ENCODE measurements around the gene COLQ. TPM values are rescaled to one million over a fixed set of nuclear protein-coding genes. Genes with fewer than 3 reads are reported as not detected.
"Not testable (repeated sequence)": the region's sequence is repeated elsewhere in the genome, so short reads cannot be mapped to it uniquely, and the experiment has no call there.

COLQ gene
- total and polyA plus RNA-seq, 10 donors, result 1.9 to 29.8 (median 6.7) TPM

DNA sequence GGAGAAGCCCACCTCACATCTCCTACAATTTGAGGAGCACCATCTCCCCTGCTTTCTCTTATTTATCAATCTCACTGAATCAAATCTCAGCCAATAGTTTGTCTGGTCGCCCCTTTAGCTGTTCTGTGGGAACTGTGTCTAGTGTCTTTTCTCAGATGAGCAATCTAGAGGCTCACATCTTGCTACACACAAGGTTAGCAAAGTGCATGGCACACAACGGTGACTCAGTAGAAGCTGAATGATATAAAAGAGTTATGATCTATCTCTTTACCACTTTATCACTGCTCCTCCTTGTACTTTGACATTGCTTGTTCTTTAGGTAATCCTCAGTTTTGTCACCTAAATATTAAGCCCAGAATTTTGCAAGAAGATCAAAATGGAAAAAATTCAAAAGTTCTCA, 16.8 kb upstream of the COLQ start:
- intact Hi-C loops (cut with DNase I; ENCODE audit: low total_unique reads), result no loop called here

DNA sequence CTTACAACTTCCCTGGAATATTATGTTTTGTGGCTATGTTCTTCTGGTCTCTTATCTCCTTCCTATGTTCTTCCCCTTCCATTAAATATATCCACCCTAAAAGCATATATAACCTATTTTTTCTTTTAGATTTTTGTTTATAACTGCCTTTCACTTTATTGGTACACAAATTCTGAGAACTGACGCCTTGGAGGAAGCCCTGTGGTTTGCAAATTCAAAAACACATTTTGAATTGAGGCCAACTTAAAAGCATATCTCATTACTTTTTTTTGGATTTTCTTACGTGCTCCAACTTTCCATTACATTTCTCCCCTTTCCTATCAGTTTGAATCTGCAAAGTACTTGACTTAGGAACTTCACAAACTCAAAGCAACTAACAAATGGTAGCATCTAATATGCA, 15.3 kb upstream of the COLQ start:
- WGBS, 5 donors, result 17 to 31% (median 27%) methylated on average over 2 of the region's 2 CpGs
- intact Hi-C loops (cut with DNase I; ENCODE audit: low total_unique reads), result no loop called here
- H3K4me3 ChIP-seq, result no peak overlapping the region
- no peaks in the 10 kb centered on the region for H3K9me3 ChIP-seq
- no peak for TF ChIP-seq POLR2AphosphoS5 (IDR thresholded peaks at IDR 0.05)
- TF ChIP-seq CTCF (IDR thresholded peaks at IDR 0.05 in 8 of 11, conservative IDR thresholded peaks at IDR 0.05 in 3 of 11), result no peak
- TF ChIP-seq POLR2A (IDR thresholded peaks at IDR 0.05), result no peak
- H3K27ac ChIP-seq, result peak overlapping the region in 6 of 8 donors; percentile 8 to 72 (median 58)
- no peaks in the 10 kb centered on the region for H3K36me3 ChIP-seq
- H3K4me1 ChIP-seq, result peaks cover 0 to 26% (median 9%) of the 10 kb centered on the region in 6 donors
- no peaks in the 10 kb centered on the region for H3K27me3 ChIP-seq (replicated peaks in 1 of 7)
- DNase-seq, result no peak

More for the DNA sequence above, 16.8 kb upstream of the COLQ start:
- H3K27me3 ChIP-seq (replicated peaks in 1 of 7), result no peaks in the 10 kb centered on the region
- H3K4me1 ChIP-seq, result peaks cover 0 to 26% (median 9%) of the 10 kb centered on the region in 6 donors
- TF ChIP-seq POLR2AphosphoS5 (IDR thresholded peaks at IDR 0.05), result no peak
- no peak for TF ChIP-seq POLR2A (IDR thresholded peaks at IDR 0.05)
- no peak for TF ChIP-seq CTCF (IDR thresholded peaks at IDR 0.05 in 8 of 11, conservative IDR thresholded peaks at IDR 0.05 in 3 of 11)
- H3K9me3 ChIP-seq, result no peaks in the 10 kb centered on the region
- DNase-seq, result no peak
- no peak overlapping the region for H3K4me3 ChIP-seq
- H3K27ac ChIP-seq, result peak overlapping the region in 1 of 8 donors; percentile 72
- 86 to 96% (median 90%) methylated on average over 2 of the region's 2 CpGs for WGBS, 5 donors
- H3K36me3 ChIP-seq, result no peaks in the 10 kb centered on the region

DNA sequence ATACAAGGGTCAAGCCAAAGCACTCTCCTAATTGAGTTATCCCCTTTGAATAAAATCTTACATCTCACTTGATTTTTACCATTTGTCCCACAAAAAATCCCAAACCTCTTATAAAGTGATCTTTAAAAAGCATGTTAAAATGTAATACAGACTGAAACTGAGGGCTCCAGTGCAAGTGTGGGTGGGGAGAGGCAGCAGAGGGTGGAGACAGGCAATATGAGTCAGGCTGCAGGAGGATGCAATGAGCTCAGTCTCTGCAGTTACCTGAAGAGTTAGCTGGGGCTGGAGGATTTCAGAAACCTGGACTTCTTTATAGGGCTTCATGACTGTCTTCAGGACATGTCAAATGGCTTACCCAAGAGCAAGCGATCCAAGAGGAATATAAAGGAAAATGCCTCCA, 14.2 kb upstream of the COLQ start:
- Histone ChIP-seq H3K4me3 (no peak overlapping the region), H3K36me3 (no peaks in the 10 kb centered on the region), H3K27ac (peak overlapping the region in 6 of 8 donors; percentile 20 to 72 (median 58)), H3K4me1 (peaks cover 0 to 26% (median 9%) of the 10 kb centered on the region in 6 donors), H3K27me3 (replicated peaks in 1 of 7) (no peaks in the 10 kb centered on the region), H3K9me3 (no peaks in the 10 kb centered on the region)
- WGBS, 5 donors, result 84 to 100% (median 96%) methylated on average over 1 of the region's 1 CpG
- DNase-seq, result no peak
- TF ChIP-seq POLR2AphosphoS5 (IDR thresholded peaks at IDR 0.05) (peak in 1 of 3 donors; percentile 39), POLR2A (IDR thresholded peaks at IDR 0.05) (no peak), CTCF (IDR thresholded peaks at IDR 0.05 in 8 of 11, conservative IDR thresholded peaks at IDR 0.05 in 3 of 11) (no peak)
- intact Hi-C loops (cut with DNase I; ENCODE audit: low total_unique reads), result no loop called here

GRCh38 chr3:15532614-15533013, 11.1 kb upstream of the COLQ start:
- DNase-seq; intact Hi-C loops (cut with DNase I; ENCODE audit: low total_unique reads); H3K27me3 ChIP-seq (replicated peaks in 1 of 7); H3K4me3 ChIP-seq; H3K9me3 ChIP-seq; H3K36me3 ChIP-seq; H3K27ac ChIP-seq: not testable (repeated sequence)
- peaks cover 0 to 43% (median 23%) of the 10 kb centered on the region in 6 donors for H3K4me1 ChIP-seq
- WGBS, 5 donors, result 96 to 100% (median 97%) methylated on average over 2 of the region's 2 CpGs

DNA sequence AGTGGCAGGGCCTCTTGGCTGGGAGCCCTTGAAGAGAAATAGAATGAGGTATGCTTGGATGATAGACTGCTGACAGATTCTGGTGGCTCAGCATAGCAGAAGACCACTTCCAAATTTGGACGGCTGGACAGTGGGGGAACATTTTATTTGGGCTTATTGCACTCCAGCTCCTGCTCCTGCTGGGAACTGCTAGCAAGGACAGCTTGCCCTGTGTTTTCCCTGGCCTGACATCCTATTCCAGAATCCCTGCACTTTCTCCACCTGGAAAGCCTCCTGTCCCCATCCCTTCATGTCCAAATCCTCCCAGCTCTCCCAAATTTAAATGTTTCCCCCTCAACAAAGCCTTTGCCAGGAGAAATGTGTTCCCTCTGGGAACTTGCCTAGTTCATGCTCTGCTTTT, 9.8 kb upstream of the COLQ start:
- DNase-seq, result no peak
- Histone ChIP-seq H3K9me3 (no peaks in the 10 kb centered on the region), H3K4me3 (no peak overlapping the region), H3K36me3 (no peaks in the 10 kb centered on the region), H3K27ac (no peak overlapping the region), H3K27me3 (replicated peaks in 1 of 7) (no peaks in the 10 kb centered on the region), H3K4me1 (peaks cover 0 to 33% (median 17%) of the 10 kb centered on the region in 6 donors)
- intact Hi-C loops (cut with DNase I; ENCODE audit: low total_unique reads), result no loop called here
- TF ChIP-seq POLR2A (IDR thresholded peaks at IDR 0.05) (no peak), CTCF (IDR thresholded peaks at IDR 0.05 in 8 of 11, conservative IDR thresholded peaks at IDR 0.05 in 3 of 11) (no peak), POLR2AphosphoS5 (IDR thresholded peaks at IDR 0.05) (no peak)
- WGBS, 5 donors, result 88 to 100% (median 93%) methylated on average over 1 of the region's 1 CpG

Measured in spleen (tissue), 11 donors.